ENCODE results near the gene NMNAT2. TPM values are rescaled to one million over a fixed set of nuclear protein-coding genes. Genes with fewer than 3 reads are reported as not detected.

The NMNAT2 gene
- total and polyA plus RNA-seq, 2 donors (not counting 3 experiments of a cell fraction or from before 2014, with no cell fraction given): 0.28 to 0.38 TPM

DNA sequence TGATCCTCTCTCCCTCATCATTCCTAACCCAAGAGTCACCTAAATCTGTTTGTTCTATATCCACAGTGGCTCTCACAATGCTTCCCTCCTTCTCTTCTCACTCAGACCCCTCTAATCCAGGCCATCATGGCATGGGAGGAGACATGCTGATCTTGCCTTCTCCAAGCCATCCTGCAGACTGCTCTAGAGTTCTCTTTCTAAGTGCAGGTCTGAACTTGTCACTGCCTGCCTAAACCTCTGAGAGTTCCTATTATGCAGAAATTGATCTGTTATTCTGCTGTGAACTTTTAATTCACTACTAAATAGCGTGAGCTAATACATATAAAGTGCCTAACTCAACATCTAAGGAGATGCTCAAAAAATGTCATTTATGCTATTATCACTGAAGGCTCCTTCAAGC is 205.3 kb downstream of the NMNAT2 start:
- dilution Hi-C loops (cut with MboI; ENCODE audit: extremely low pct_ligation_motif_present, low sequenced_read_pairs): no loop called here
- Histone ChIP-seq H3K9ac (replicated peaks; ENCODE audit: extremely low read depth, insufficient read depth, low read length) (no peak overlapping the region), H3K4me3 (replicated peaks in 1 of 3; ENCODE audit: insufficient read depth in 1 of 3, low read depth in 1 of 3, low read length in 3 of 3) (no peak overlapping the region), H4K20me1 (replicated peaks; ENCODE audit: control insufficient read depth, extremely low read depth, insufficient read depth, low read length) (no peaks in the 10 kb centered on the region), H3K36me3 (ENCODE audit: control insufficient read depth in 2 of 2, extremely low read depth in 1 of 2, insufficient read depth in 2 of 2, low read length in 2 of 2) (no peaks in the 10 kb centered on the region), H3K9me3 (replicated peaks; ENCODE audit: control insufficient read depth, insufficient read depth, low read length) (no peaks in the 10 kb centered on the region), H3K9me1 (replicated peaks; ENCODE audit: control insufficient read depth, extremely low read depth, insufficient read depth, low read length) (no peaks in the 10 kb centered on the region), H3K79me2 (ENCODE audit: control insufficient read depth, insufficient read depth, low read length) (no peaks in the 10 kb centered on the region), H3K4me1 (ENCODE audit: control insufficient read depth, extremely low read depth, insufficient read depth, low read length) (no peaks in the 10 kb centered on the region), H2AFZ (ENCODE audit: low read depth, low read length) (no peak overlapping the region), H3K27ac (ENCODE audit: insufficient read depth, low read depth, low read length) (no peak overlapping the region), H3K27me3 (ENCODE audit: control insufficient read depth in 2 of 2, insufficient read depth in 2 of 2, low read length in 2 of 2) (peaks cover 0 to 5% of the 10 kb centered on the region in 2 experiments), H3K4me2 (ENCODE audit: insufficient read depth, low read length) (no peak overlapping the region)
- POLR2A ChIA-PET: no interaction called here
- no TSS peak for BruUV-seq (replicated peaks)
- CTCF ChIA-PET: interaction anchor here (1.6 to 1.8 kb wide), 2 partner anchors 15 to 22 kb away, joined by 3 to 7 read pairs; no protein-coding TSS in a partner anchor
- no peak for FAIRE-seq
- TF ChIP-seq EZH2 (IDR thresholded peaks at IDR 0.05; ENCODE audit: borderline replicate concordance, low read depth, low read length, severe bottlenecking) (no peak), POLR2AphosphoS5 (IDR thresholded peaks at IDR 0.05; ENCODE audit: insufficient read depth, low read depth, low read length) (no peak), FOS (IDR thresholded peaks at IDR 0.05; ENCODE audit: borderline replicate concordance, insufficient read depth, low read length) (no peak), JUN (IDR thresholded peaks at IDR 0.05; ENCODE audit: borderline replicate concordance, insufficient read depth, insufficient read length, low read depth) (no peak)
- TF ChIP-seq, protein P1, sequence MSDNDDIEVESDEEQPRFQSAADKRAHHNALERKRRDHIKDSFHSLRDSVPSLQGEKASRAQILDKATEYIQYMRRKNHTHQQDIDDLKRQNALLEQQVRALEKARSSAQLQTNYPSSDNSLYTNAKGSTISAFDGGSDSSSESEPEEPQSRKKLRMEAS (IDR thresholded peaks at IDR 0.05; ENCODE audit: insufficient read depth, insufficient read length): no peak
- intact Hi-C loops (cut with micrococcal nuclease): no loop called here
- DNase-seq (ENCODE audit: low read depth, low spot score): no peak

GRCh38 chr1:183210681-183211080 is 207.5 kb downstream of the NMNAT2 start:
- no peak overlapping the region for H3K4me2 ChIP-seq (ENCODE audit: insufficient read depth, low read length)
- no peaks in the 10 kb centered on the region for H4K20me1 ChIP-seq (replicated peaks; ENCODE audit: control insufficient read depth, extremely low read depth, insufficient read depth, low read length)
- H3K9me1 ChIP-seq (replicated peaks; ENCODE audit: control insufficient read depth, extremely low read depth, insufficient read depth, low read length): no peaks in the 10 kb centered on the region
- H3K79me2 ChIP-seq (ENCODE audit: control insufficient read depth, insufficient read depth, low read length): no peaks in the 10 kb centered on the region
- no peak overlapping the region for H3K4me3 ChIP-seq (replicated peaks in 1 of 3; ENCODE audit: insufficient read depth in 1 of 3, low read depth in 1 of 3, low read length in 3 of 3)
- intact Hi-C loops (cut with micrococcal nuclease): no loop called here
- DNase-seq (ENCODE audit: low read depth, low spot score) (no peak), FAIRE-seq (no peak)
- no peaks in the 10 kb centered on the region for H3K36me3 ChIP-seq (ENCODE audit: control insufficient read depth in 2 of 2, extremely low read depth in 1 of 2, insufficient read depth in 2 of 2, low read length in 2 of 2)
- peaks cover 0 to 5% of the 10 kb centered on the region in 2 experiments for H3K27me3 ChIP-seq (ENCODE audit: control insufficient read depth in 2 of 2, insufficient read depth in 2 of 2, low read length in 2 of 2)
- POLR2A ChIA-PET: no interaction called here
- H3K4me1 ChIP-seq (ENCODE audit: control insufficient read depth, extremely low read depth, insufficient read depth, low read length): no peaks in the 10 kb centered on the region
- H3K27ac ChIP-seq (ENCODE audit: insufficient read depth, low read depth, low read length): no peak overlapping the region
- CTCF ChIA-PET: interaction anchor here (1.2 to 1.3 kb wide), 2 partner anchors 15 to 17 kb away, joined by 3 to 4 read pairs; no protein-coding TSS in a partner anchor
- TF ChIP-seq, protein P1 (IDR thresholded peaks at IDR 0.05; ENCODE audit: insufficient read depth, insufficient read length): no peak
- no peak for TF ChIP-seq JUN (IDR thresholded peaks at IDR 0.05; ENCODE audit: borderline replicate concordance, insufficient read depth, insufficient read length, low read depth)
- TF ChIP-seq GATA2 (IDR thresholded peaks at IDR 0.05; ENCODE audit: insufficient read depth, insufficient read length, low read depth, low read length): no peak
- TF ChIP-seq FOS (IDR thresholded peaks at IDR 0.05; ENCODE audit: borderline replicate concordance, insufficient read depth, low read length): no peak
- TF ChIP-seq POLR2AphosphoS5 (IDR thresholded peaks at IDR 0.05; ENCODE audit: insufficient read depth, low read depth, low read length): no peak
- TF ChIP-seq MYC (IDR thresholded peaks at IDR 0.05; ENCODE audit: low read depth, low read length): no peak
- dilution Hi-C loops (cut with MboI; ENCODE audit: extremely low pct_ligation_motif_present, low sequenced_read_pairs): no loop called here
- H3K9ac ChIP-seq (replicated peaks; ENCODE audit: extremely low read depth, insufficient read depth, low read length): no peak overlapping the region
- no TSS peak for BruUV-seq (replicated peaks)
- H3K9me3 ChIP-seq (replicated peaks; ENCODE audit: control insufficient read depth, insufficient read depth, low read length): no peaks in the 10 kb centered on the region
- H2AFZ ChIP-seq (ENCODE audit: low read depth, low read length): no peak overlapping the region
